Sigmoid colon (tissue), 4 donors: Measurements from ENCODE around the gene DHX58.

Experiments
- EP300 ChIP-seq, 4 donors: sonication (generic); formaldehyde crosslinking; IDR thresholded peaks; one replicate each; pipeline ENCODE4 v1.6.1; 2017; ENCODE audit warnings: antibody characterized with exemption in 4 of 4
- POLR2A ChIP-seq, 2 donors: fragments of 450-650 bp; IDR thresholded peaks; one replicate each; pipeline ENCODE4 v1.6.1; 2016; ENCODE audit warnings: antibody characterized with exemption in 2 of 2, mild to moderate bottlenecking in 2 of 2, moderate library complexity in 2 of 2
- POLR2AphosphoS5 ChIP-seq, 4 donors: sonication (generic); formaldehyde crosslinking; IDR thresholded peaks; one replicate each; pipeline ENCODE4 v1.6.1; 2017; ENCODE audit warnings: antibody characterized with exemption in 4 of 4
- TF ChIP-seq, protein P1 (sequence below), 4 experiments: fragments of 450-650 bp in 3 of 4; fragments of 200-600 bp in 1 of 4; IDR thresholded peaks; one replicate each; pipeline ENCODE4 v1.5.1; 2016 to 2019; ENCODE audit warnings: antibody characterized with exemption in 4 of 4, mild to moderate bottlenecking in 3 of 4, moderate library complexity in 2 of 4

DNA sequence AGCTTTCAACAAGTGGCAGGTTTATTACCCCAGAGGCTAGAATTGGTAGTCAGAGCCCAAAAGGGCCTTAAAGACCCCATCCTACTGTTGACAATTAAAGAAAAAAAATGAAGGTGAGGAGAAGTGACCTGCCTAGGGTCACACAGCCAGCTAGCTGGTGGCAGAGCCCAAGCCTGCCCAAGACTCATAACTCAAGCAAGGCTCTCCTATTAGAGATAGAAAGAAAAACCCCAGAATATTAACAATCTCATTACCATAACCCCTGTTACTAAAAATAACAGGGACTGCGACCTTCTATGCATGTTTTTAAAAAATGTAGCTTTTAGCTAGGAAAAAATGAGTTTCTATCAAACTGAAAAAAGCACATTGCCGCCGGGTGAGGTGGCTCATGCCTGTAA, 24.1 kb upstream of the DHX58 start:
- TF ChIP-seq, protein P1, sequence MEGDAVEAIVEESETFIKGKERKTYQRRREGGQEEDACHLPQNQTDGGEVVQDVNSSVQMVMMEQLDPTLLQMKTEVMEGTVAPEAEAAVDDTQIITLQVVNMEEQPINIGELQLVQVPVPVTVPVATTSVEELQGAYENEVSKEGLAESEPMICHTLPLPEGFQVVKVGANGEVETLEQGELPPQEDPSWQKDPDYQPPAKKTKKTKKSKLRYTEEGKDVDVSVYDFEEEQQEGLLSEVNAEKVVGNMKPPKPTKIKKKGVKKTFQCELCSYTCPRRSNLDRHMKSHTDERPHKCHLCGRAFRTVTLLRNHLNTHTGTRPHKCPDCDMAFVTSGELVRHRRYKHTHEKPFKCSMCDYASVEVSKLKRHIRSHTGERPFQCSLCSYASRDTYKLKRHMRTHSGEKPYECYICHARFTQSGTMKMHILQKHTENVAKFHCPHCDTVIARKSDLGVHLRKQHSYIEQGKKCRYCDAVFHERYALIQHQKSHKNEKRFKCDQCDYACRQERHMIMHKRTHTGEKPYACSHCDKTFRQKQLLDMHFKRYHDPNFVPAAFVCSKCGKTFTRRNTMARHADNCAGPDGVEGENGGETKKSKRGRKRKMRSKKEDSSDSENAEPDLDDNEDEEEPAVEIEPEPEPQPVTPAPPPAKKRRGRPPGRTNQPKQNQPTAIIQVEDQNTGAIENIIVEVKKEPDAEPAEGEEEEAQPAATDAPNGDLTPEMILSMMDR (IDR thresholded peaks at IDR 0.05) = no peak
- TF ChIP-seq POLR2A (IDR thresholded peaks at IDR 0.05) (no peak), POLR2AphosphoS5 (IDR thresholded peaks at IDR 0.05) (no peak), EP300 (IDR thresholded peaks at IDR 0.05) (no peak)
